ENCODE data around the gene ASB4.
"Not testable (repeated sequence)": the region's sequence is repeated elsewhere in the genome, so short reads cannot be mapped to it uniquely, and the experiment has no call there.

ASB4 gene

GRCh38 chr7:95479992-95480624 is 5.6 kb upstream of the ASB4 start:
- no peak for DNase-seq

- no peak for DNase-seq
Observed at GRCh38 chr7:95481271-95482165, 4.2 kb upstream of the ASB4 start.

GRCh38 chr7:95482424-95482823 is 3.3 kb upstream of the ASB4 start:
- DNase-seq = no peak

- no peak for DNase-seq
Observed at GRCh38 chr7:95490231-95490762, 4.6 kb downstream of the ASB4 start.

GRCh38 chr7:95491201-95491600 is 5.5 kb downstream of the ASB4 start:
- no peak for DNase-seq

GRCh38 chr7:95491634-95492314 is 6.0 kb downstream of the ASB4 start:
- no peak for DNase-seq

- no peak for DNase-seq
Observed at GRCh38 chr7:95493247-95493646, 7.5 kb downstream of the ASB4 start.

- no peak for DNase-seq
Observed at GRCh38 chr7:95493844-95494243, 8.1 kb downstream of the ASB4 start.

- DNase-seq = no peak
Observed at GRCh38 chr7:95501261-95501832, 15.6 kb downstream of the ASB4 start.

GRCh38 chr7:95502403-95502802 is 16.7 kb downstream of the ASB4 start:
- no peak for DNase-seq

GRCh38 chr7:95503271-95504131 is 17.8 kb downstream of the ASB4 start:
- DNase-seq = no peak

- not testable (repeated sequence) for DNase-seq
Observed at GRCh38 chr7:95504132-95504588, 18.4 kb downstream of the ASB4 start.

GRCh38 chr7:95508780-95509179 is 23.0 kb downstream of the ASB4 start:
- no peak for DNase-seq

- no peak for DNase-seq
Observed at GRCh38 chr7:95509199-95509598, 23.5 kb downstream of the ASB4 start.

GRCh38 chr7:95511716-95512260 is 26.0 kb downstream of the ASB4 start:
- no peak for DNase-seq

- DNase-seq = no peak
Observed at GRCh38 chr7:95517458-95517857, 31.7 kb downstream of the ASB4 start.

GRCh38 chr7:95517870-95518269 is 32.1 kb downstream of the ASB4 start:
- no peak for DNase-seq

GRCh38 chr7:95520136-95520535 is 34.4 kb downstream of the ASB4 start:
- no peak for DNase-seq

- no peak for DNase-seq
Observed at GRCh38 chr7:95525503-95525902, 39.8 kb downstream of the ASB4 start.

GRCh38 chr7:95526128-95526738 is 40.5 kb downstream of the ASB4 start:
- no peak for DNase-seq

Data from effector CD8-positive, alpha-beta T cell (primary cell).